ENCODE results near the gene NAV2. TPM values are rescaled to one million over a fixed set of nuclear protein-coding genes. Genes with fewer than 3 reads are reported as not detected.

NAV2 gene
- total RNA-seq, 1 experiment from 2014 or later = 2.1 TPM

DNA sequence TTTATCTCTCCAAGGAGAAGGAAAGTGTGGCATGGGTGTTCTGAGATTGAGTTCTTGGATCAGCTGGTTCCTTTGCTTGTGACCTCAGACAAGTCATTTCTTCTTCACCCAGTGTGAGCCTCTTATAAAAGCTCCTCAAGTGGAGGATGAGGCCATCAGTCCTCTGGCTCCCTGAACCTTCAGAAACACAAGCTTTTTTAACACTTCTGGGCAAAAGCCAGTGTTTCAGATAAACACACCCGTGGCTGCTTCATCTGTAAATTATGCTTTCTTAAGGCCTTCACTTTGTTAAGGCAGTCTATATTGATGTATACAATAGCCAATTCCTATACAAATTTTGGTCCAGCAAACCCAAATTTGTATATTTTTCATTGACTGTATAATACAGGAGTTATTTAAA is 267.8 kb downstream of the NAV2 start:
- intact Hi-C loops (cut with micrococcal nuclease) = no loop called here
- Histone ChIP-seq H3K36me3 (ENCODE audit: control insufficient read depth in 1 of 2, insufficient read depth in 2 of 2, low read length in 2 of 2) (no peaks in the 10 kb centered on the region), H3K79me2 (ENCODE audit: insufficient read depth, low read length) (no peaks in the 10 kb centered on the region), H2AFZ (ENCODE audit: low read depth, low read length, poor library complexity, severe bottlenecking) (no peak overlapping the region), H3K27me3 (ENCODE audit: insufficient read depth, low read length) (no peaks in the 10 kb centered on the region), H3K9ac (ENCODE audit: low read length) (no peak overlapping the region), H3K9me3 (ENCODE audit: control insufficient read depth in 1 of 2, insufficient read depth in 1 of 2, low read depth in 1 of 2, low read length in 2 of 2) (no peaks in the 10 kb centered on the region), H3K4me1 (ENCODE audit: control insufficient read depth in 1 of 2, insufficient read depth in 2 of 2, low read length in 2 of 2) (peaks cover 5 to 16% of the 10 kb centered on the region in 2 experiments; a peak in 3 of 4 replicates), H3K4me2 (ENCODE audit: low read length) (no peak overlapping the region), H3K27ac (ENCODE audit: low read depth, low read length) (no peak overlapping the region), H3K4me3 (replicated peaks in 1 of 2; ENCODE audit: low read depth in 1 of 2, low read length in 2 of 2) (no peak overlapping the region), H4K20me1 (ENCODE audit: insufficient read depth) (no peaks in the 10 kb centered on the region), H3K9me2 (ENCODE audit: insufficient read depth) (no peaks in the 10 kb centered on the region)
- ATAC-seq = no peak
- no peak for DNase-seq (ENCODE audit: low read depth, low spot score)
- ChIA-PET CTCF (no interaction called here), POLR2A (no interaction called here), RAD21 (ENCODE audit: low non-redundant PET in 1 of 2, low total read pairs in 2 of 2, uncharacterized antibody in 2 of 2, unreplicated experiment in 2 of 2) (no interaction called here)
- TF ChIP-seq POLR2AphosphoS5 (IDR thresholded peaks at IDR 0.05; ENCODE audit: low read depth, low read length) (no peak), EZH2phosphoT487 (IDR thresholded peaks at IDR 0.05; ENCODE audit: borderline replicate concordance) (no peak), ZFX (IDR thresholded peaks at IDR 0.05) (no peak), YY1 (IDR thresholded peaks at IDR 0.05; ENCODE audit: extremely low read depth, insufficient replicate concordance, low read depth, low read length) (no peak), CBX3 (IDR thresholded peaks at IDR 0.05; ENCODE audit: low read depth) (no peak), SIN3A (IDR thresholded peaks at IDR 0.05; ENCODE audit: low read depth) (no peak), SP1 (IDR thresholded peaks at IDR 0.05; ENCODE audit: low read depth) (no peak), ZNF274 (IDR thresholded peaks at IDR 0.05; ENCODE audit: low read depth, low read length) (no peak), SRF (IDR thresholded peaks at IDR 0.05; ENCODE audit: low read depth) (no peak), JUND (IDR thresholded peaks at IDR 0.05) (no peak), POLR2A (IDR thresholded peaks at IDR 0.05; ENCODE audit: borderline replicate concordance, extremely low read depth, insufficient read depth, insufficient read length) (no peak), ELF1 (IDR thresholded peaks at IDR 0.05; ENCODE audit: borderline replicate concordance, low read depth) (no peak), EGR1 (IDR thresholded peaks at IDR 0.05; ENCODE audit: low read depth) (no peak), FOSL1 (IDR thresholded peaks at IDR 0.05; ENCODE audit: low read depth) (no peak)
- TF ChIP-seq, protein P1, sequence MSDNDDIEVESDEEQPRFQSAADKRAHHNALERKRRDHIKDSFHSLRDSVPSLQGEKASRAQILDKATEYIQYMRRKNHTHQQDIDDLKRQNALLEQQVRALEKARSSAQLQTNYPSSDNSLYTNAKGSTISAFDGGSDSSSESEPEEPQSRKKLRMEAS (IDR thresholded peaks at IDR 0.05) = no peak
- TF ChIP-seq, protein P2, sequence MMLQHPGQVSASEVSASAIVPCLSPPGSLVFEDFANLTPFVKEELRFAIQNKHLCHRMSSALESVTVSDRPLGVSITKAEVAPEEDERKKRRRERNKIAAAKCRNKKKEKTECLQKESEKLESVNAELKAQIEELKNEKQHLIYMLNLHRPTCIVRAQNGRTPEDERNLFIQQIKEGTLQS (IDR thresholded peaks at IDR 0.05) = no peak
- no TSS peak for BruUV-seq (replicated peaks)

Measured in HCT116 (cell line).